A549 (cell line): ENCODE results near the gene TSPAN18. TPM values are rescaled to one million over a fixed set of nuclear protein-coding genes. Genes with fewer than 3 reads are reported as not detected.

Experiments used
- ATAC-seq, 2 experiments: fragments of 200-7000 bp in 1 of 2; fragments of >200 bp in 1 of 2; cut with Nextera tagmentation in 1 of 2; cut with Tn5 transposase in 1 of 2; 3 replicates each; pipeline versions ENCODE4 v1.8.0 to v1.9.1; 2018 to 2020; ENCODE audit warnings: mild to moderate bottlenecking in 1 of 2, moderate library complexity in 1 of 2
- CTCF ChIA-PET: fragments of 300-600 bp; sonication (Branson Sonifier 250); formaldehyde crosslinking; extraction: SDS; loops from one replicate; lab custom pipeline; 2021; ENCODE audit warnings: antibody characterized with exemption, inconsistent platforms; lab: Yijun Ruan, JAX
- POLR2A ChIA-PET: fragments of 350-600 bp; formaldehyde crosslinking; extraction: SDS; loops from one replicate; lab custom pipeline; 2021; ENCODE audit warnings: antibody characterized with exemption, inconsistent platforms; lab: Yijun Ruan, JAX
- DNase-seq, 2 experiments: peaks; one replicate each; pipeline versions ENCODE4 v3.0.0 to v3.0.0-alpha.2; 2011 to 2016; ENCODE audit warnings: low read depth in 1 of 2, low spot score in 1 of 2
- FAIRE-seq: peaks from 2 replicates; lab custom pipeline; 2011; peaks lifted over from hg19 to GRCh38; lab: Jason Lieb, UNC
- H3K27ac ChIP-seq, 2 experiments: fragments of >200 bp; sonication (Bioruptor Twin); formaldehyde crosslinking; 3 replicates each; pipeline ENCODE4 v1.5.1; 2016 to 2017
- H3K4me1 ChIP-seq: fragments of >200 bp; sonication (Bioruptor Twin); formaldehyde crosslinking; 3 replicates; pipeline ENCODE4 v1.6.1; 2016
- H3K4me2 ChIP-seq: fragments of >200 bp; sonication (Bioruptor Twin); formaldehyde crosslinking; 3 replicates; pipeline ENCODE4 v1.6.1; 2016
- H3K4me3 ChIP-seq: fragments of >200 bp; sonication (Bioruptor Twin); formaldehyde crosslinking; 3 replicates; pipeline ENCODE4 v1.5.1; 2016
- H3K9me3 ChIP-seq: fragments of >200 bp; sonication (Bioruptor Twin); formaldehyde crosslinking; 3 replicates; pipeline ENCODE4 v1.6.1; 2016
- BCL3 ChIP-seq: fragments of >200 bp; sonication (Bioruptor Twin); formaldehyde crosslinking; IDR thresholded peaks from 3 replicates; pipeline ENCODE4 v1.6.1; 2016
- BHLHE40 ChIP-seq: IDR thresholded peaks from 2 replicates; pipeline ENCODE4 v1.6.1; 2012; ENCODE audit warnings: low read depth, low read length, inconsistent platforms
- CBX8 ChIP-seq: fragments of 200-600 bp; sonication (generic); IDR thresholded peaks from 2 replicates; pipeline ENCODE4 v1.6.1; 2016
- CEBPB ChIP-seq, 2 experiments: fragments of >200 bp in 1 of 2; sonication (Bioruptor Twin) in 1 of 2; formaldehyde crosslinking in 1 of 2; IDR thresholded peaks; 2 replicates each; pipeline ENCODE4 v1.6.1; 2012 to 2016
- CHD4 ChIP-seq: fragments of 200-600 bp; sonication (generic); IDR thresholded peaks from 2 replicates; pipeline ENCODE4 v1.6.1; 2016; ENCODE audit warnings: antibody characterized with exemption, mild to moderate bottlenecking, borderline replicate concordance
- ELK1 ChIP-seq: fragments of 150-350 bp; IDR thresholded peaks from 2 replicates; pipeline ENCODE4 v1.6.1; 2014; ENCODE audit warnings: low read depth, mild to moderate bottlenecking, low read length
- ESRRA ChIP-seq: fragments of 150-350 bp; IDR thresholded peaks from 2 replicates; pipeline ENCODE4 v1.6.1; 2014; ENCODE audit warnings: mild to moderate bottlenecking, low read length, borderline replicate concordance
- GATA3 ChIP-seq: IDR thresholded peaks from 2 replicates; pipeline ENCODE4 v1.6.1; 2012; ENCODE audit warnings: borderline replicate concordance
- HES2 ChIP-seq: fragments of >200 bp; sonication (Bioruptor Twin); formaldehyde crosslinking; IDR thresholded peaks from 2 replicates; pipeline ENCODE4 v1.6.1; 2016
- HMGXB4 ChIP-seq: fragments of 250-450 bp; sonication (Bioruptor Pico); IDR thresholded peaks from 2 replicates; pipeline ENCODE4 v1.5.0; 2021; ENCODE audit warnings: mild to moderate bottlenecking, moderate library complexity, borderline replicate concordance
- KDM5A ChIP-seq: fragments of 200-600 bp; sonication (generic); IDR thresholded peaks from 2 replicates; pipeline ENCODE4 v1.6.1; 2016; ENCODE audit warnings: antibody characterized with exemption, mild to moderate bottlenecking
- MYC ChIP-seq: IDR thresholded peaks from 2 replicates; pipeline ENCODE4 v1.6.1; 2012; ENCODE audit warnings: mild to moderate bottlenecking, inconsistent platforms, low read length, improper control_type of control experiment, borderline replicate concordance
- NFE2L2 ChIP-seq: fragments of 150-350 bp; conservative IDR thresholded peaks from 2 replicates; pipeline ENCODE4 v1.6.1; 2014; ENCODE audit warnings: low read length
- POLR2A ChIP-seq: IDR thresholded peaks from 2 replicates; pipeline ENCODE4 v1.6.1; 2012; ENCODE audit warnings: mild to moderate bottlenecking, low read length
- POLR2AphosphoS2 ChIP-seq: conservative IDR thresholded peaks from 2 replicates; pipeline ENCODE4 v1.6.1; 2012; ENCODE audit warnings: low read length, improper control_type of control experiment, inconsistent platforms
- RAD21 ChIP-seq, 2 experiments: fragments of >200 bp in 1 of 2; sonication (Bioruptor Twin) in 1 of 2; formaldehyde crosslinking in 1 of 2; IDR thresholded peaks in 1 of 2; conservative IDR thresholded peaks in 1 of 2; 2 replicates in 1 of 2; 3 replicates in 1 of 2; pipeline ENCODE4 v1.6.1; 2012 to 2018; ENCODE audit warnings: inconsistent platforms in 1 of 2
- REST ChIP-seq: fragments of 200-600 bp; sonication (generic); IDR thresholded peaks from 2 replicates; pipeline ENCODE4 v1.6.1; 2016; ENCODE audit warnings: antibody characterized with exemption, mild to moderate bottlenecking, moderate library complexity
- SMC3 ChIP-seq: fragments of >200 bp; sonication (Bioruptor Twin); formaldehyde crosslinking; IDR thresholded peaks from 3 replicates; pipeline ENCODE4 v1.6.1; 2018; ENCODE audit warnings: inconsistent platforms
- SREBF2 ChIP-seq: fragments of 450-650 bp; IDR thresholded peaks from 2 replicates; pipeline ENCODE4 v1.6.1; 2014; ENCODE audit warnings: mild to moderate bottlenecking, moderate library complexity
- TP53 ChIP-seq: fragments of 250-450 bp; sonication (Bioruptor Pico); IDR thresholded peaks from 2 replicates; pipeline ENCODE4 v1.5.0; 2021; ENCODE audit warnings: mild to moderate bottlenecking, moderate library complexity
- ZSCAN20 ChIP-seq: fragments of 250-450 bp; sonication (Bioruptor Pico); IDR thresholded peaks from 2 replicates; pipeline ENCODE4 v1.8.0; 2022; ENCODE audit warnings: mild to moderate bottlenecking, moderate library complexity
- polyA plus RNA-seq, 4 experiments: library from polyadenylated mRNA; depleted of rRNA in 3 of 4; stranded (reverse); fragments of >200 nt; fragmentation: RNase III in 1 of 4; extraction: RNeasy Plus Mini Kit Qiagen cat#74134 plus additional on column Dnase treatment in 1 of 4; gene quantifications; 2 replicates in 3 of 4; 3 replicates in 1 of 4; pipeline ENCODE4 v1.2.3, GENCODE V29; 2011 to 2017

The TSPAN18 gene
- polyA plus RNA-seq, 2 of the 4 experiments (the other 2 are of a cell fraction) = 0.81 to 4.5 TPM

GRCh38 chr11:44766112-44766971 lies 39.6 kb downstream of the TSPAN18 start (continued):
- TF ChIP-seq HES2 (no peak), HMGXB4 (CRISPR knock-in tag) (no peak), ESRRA (no peak), ZSCAN20 (CRISPR knock-in tag) (no peak)

GRCh38 chr11:44766972-44767278 lies 40.2 kb downstream of the TSPAN18 start:
- no peaks in the 10 kb centered on the region for H3K9me3 ChIP-seq
- DNase-seq = no peak
- H3K4me3 ChIP-seq = no peak overlapping the region
- ChIA-PET CTCF (interaction anchor here (0.8 to 4.3 kb wide), 9 partner anchors 8 to 243 kb away, joined by 3 to 40 read pairs (median 3); no protein-coding TSS in a partner anchor), POLR2A (no interaction called here)
- TF ChIP-seq ELK1 (no peak), NFE2L2 (no peak), CEBPB (IDR thresholded peaks at IDR 0.05) (no peak), POLR2A (no peak), BCL3 (no peak), BHLHE40 (no peak), CBX8 (no peak), SREBF2 (no peak), REST (no peak), SMC3 (no peak), TP53 (CRISPR knock-in tag) (no peak), CHD4 (no peak), GATA3 (no peak), POLR2AphosphoS2 (no peak), MYC (no peak), RAD21 (conservative IDR thresholded peaks at IDR 0.05 in 1 of 2, IDR thresholded peaks at IDR 0.05 in 1 of 2) (no peak), KDM5A (no peak)
- no peak for FAIRE-seq
- ATAC-seq = no peak
- H3K27ac ChIP-seq = no peak overlapping the region
- H3K4me2 ChIP-seq = no peak overlapping the region
- H3K4me1 ChIP-seq = peaks cover 17% of the 10 kb centered on the region
